Measurements from ENCODE around the gene KIF1A. TPM values are rescaled to one million over a fixed set of nuclear protein-coding genes. Genes with fewer than 3 reads are reported as not detected.

KIF1A gene
- total and polyA plus RNA-seq, 2 experiments from 2014 or later, result 16.1 to 16.5 TPM

DNA sequence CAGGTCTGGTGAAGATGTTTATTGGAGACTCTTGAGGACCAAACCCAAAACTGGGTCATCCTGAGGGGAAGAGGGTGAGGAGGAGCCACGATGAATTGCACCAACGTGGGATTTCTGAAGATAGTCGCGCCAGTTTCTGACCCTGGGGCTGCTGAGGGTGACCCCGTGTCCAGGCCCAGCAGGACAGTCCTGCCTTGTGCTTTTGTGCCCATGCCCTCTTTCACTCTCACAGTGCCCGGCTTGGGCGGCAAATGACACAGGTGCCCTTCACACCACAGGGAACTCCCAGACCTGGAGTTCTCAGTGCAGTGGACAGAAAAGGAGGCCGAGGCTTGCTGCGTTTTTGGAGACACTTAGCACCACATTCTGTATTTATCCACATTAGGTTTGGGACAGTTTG is 15.5 kb upstream of the KIF1A start:
- DNase-seq (ENCODE audit: low spot score), result no peak
- no peak for TF ChIP-seq EZH2 (IDR thresholded peaks at IDR 0.05; ENCODE audit: borderline replicate concordance)
- TF ChIP-seq EZH2phosphoT487 (IDR thresholded peaks at IDR 0.05; ENCODE audit: low read depth, severe bottlenecking, unreplicated experiment), result no peak
- TF ChIP-seq, protein P1, sequence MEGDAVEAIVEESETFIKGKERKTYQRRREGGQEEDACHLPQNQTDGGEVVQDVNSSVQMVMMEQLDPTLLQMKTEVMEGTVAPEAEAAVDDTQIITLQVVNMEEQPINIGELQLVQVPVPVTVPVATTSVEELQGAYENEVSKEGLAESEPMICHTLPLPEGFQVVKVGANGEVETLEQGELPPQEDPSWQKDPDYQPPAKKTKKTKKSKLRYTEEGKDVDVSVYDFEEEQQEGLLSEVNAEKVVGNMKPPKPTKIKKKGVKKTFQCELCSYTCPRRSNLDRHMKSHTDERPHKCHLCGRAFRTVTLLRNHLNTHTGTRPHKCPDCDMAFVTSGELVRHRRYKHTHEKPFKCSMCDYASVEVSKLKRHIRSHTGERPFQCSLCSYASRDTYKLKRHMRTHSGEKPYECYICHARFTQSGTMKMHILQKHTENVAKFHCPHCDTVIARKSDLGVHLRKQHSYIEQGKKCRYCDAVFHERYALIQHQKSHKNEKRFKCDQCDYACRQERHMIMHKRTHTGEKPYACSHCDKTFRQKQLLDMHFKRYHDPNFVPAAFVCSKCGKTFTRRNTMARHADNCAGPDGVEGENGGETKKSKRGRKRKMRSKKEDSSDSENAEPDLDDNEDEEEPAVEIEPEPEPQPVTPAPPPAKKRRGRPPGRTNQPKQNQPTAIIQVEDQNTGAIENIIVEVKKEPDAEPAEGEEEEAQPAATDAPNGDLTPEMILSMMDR (IDR thresholded peaks at IDR 0.05; ENCODE audit: poor library complexity), result no peak
- Histone ChIP-seq H4K20me1 (ENCODE audit: insufficient read depth, poor library complexity, severe bottlenecking) (no peaks in the 10 kb centered on the region), H3K4me1 (ENCODE audit: insufficient read depth) (peaks cover 4% of the 10 kb centered on the region), H3K27me3 (peaks cover 18% of the 10 kb centered on the region), H3K27ac (no peak overlapping the region), H3K4me3 (no peak overlapping the region), H3K4me2 (no peak overlapping the region), H3K36me3 (replicated peaks; ENCODE audit: insufficient read depth, low read depth) (no peaks in the 10 kb centered on the region), H3K9me3 (ENCODE audit: low read depth) (no peaks in the 10 kb centered on the region), H2AFZ (no peak overlapping the region), H3K9me2 (replicated peaks; ENCODE audit: insufficient read depth) (no peaks in the 10 kb centered on the region), H3K79me2 (no peaks in the 10 kb centered on the region)
- 88% methylated on average over 9 of the region's 9 CpGs for WGBS (ENCODE audit: low lambda C conversion rate, missing lambda C conversion rate)

DNA sequence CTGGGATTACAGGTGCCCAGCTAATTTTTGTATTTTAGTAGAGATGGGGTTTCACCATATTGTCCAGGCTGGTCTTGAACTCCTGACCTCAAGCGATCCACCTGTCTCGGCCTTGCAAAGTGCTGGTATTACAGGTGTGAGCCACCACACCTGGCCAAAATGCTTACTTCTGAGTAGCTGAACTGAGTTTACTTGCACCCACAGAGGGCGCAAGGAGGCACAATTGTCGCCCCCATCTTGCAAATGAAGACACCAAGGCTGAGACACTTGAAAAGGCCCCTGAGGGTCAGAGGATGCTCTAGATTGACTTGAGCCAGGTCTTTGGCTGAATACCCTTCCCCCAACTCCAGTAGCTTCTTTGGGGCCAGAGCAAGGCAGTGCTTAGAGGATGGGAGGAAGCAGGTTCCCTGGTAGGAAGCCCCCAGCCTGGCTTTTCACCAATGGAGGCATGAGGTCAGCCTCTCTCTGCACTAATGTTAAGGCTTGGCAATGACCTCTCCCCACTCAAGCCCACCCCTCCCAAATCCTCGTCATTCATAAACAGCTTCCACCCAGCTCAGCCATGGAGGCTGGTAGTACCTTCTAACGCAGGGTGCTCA is 14.5 kb upstream of the KIF1A start:
- no peak overlapping the region for H2AFZ ChIP-seq
- H3K4me1 ChIP-seq (ENCODE audit: insufficient read depth), result peaks cover 4% of the 10 kb centered on the region
- H3K27ac ChIP-seq, result no peak overlapping the region
- no peaks in the 10 kb centered on the region for H4K20me1 ChIP-seq (ENCODE audit: insufficient read depth, poor library complexity, severe bottlenecking)
- no peak overlapping the region for H3K4me3 ChIP-seq
- H3K79me2 ChIP-seq, result no peaks in the 10 kb centered on the region
- 80% methylated on average over 6 of the region's 6 CpGs for WGBS (ENCODE audit: low lambda C conversion rate, missing lambda C conversion rate)
- H3K9me3 ChIP-seq (ENCODE audit: low read depth), result no peaks in the 10 kb centered on the region
- peaks cover 29% of the 10 kb centered on the region for H3K27me3 ChIP-seq
- no peaks in the 10 kb centered on the region for H3K36me3 ChIP-seq (replicated peaks; ENCODE audit: insufficient read depth, low read depth)
- no peak for DNase-seq (ENCODE audit: low spot score)
- no peak overlapping the region for H3K4me2 ChIP-seq
- no peaks in the 10 kb centered on the region for H3K9me2 ChIP-seq (replicated peaks; ENCODE audit: insufficient read depth)
- TF ChIP-seq, protein P1 (IDR thresholded peaks at IDR 0.05; ENCODE audit: poor library complexity), result no peak
- TF ChIP-seq EZH2 (IDR thresholded peaks at IDR 0.05; ENCODE audit: borderline replicate concordance), result no peak
- no peak for TF ChIP-seq EZH2phosphoT487 (IDR thresholded peaks at IDR 0.05; ENCODE audit: low read depth, severe bottlenecking, unreplicated experiment)

- Histone ChIP-seq H3K27me3 (peaks cover 34% of the 10 kb centered on the region), H3K36me3 (replicated peaks; ENCODE audit: insufficient read depth, low read depth) (no peaks in the 10 kb centered on the region), H3K27ac (no peak overlapping the region), H2AFZ (no peak overlapping the region), H3K4me1 (ENCODE audit: insufficient read depth) (peaks cover 4% of the 10 kb centered on the region), H3K9me3 (ENCODE audit: low read depth) (no peaks in the 10 kb centered on the region), H4K20me1 (ENCODE audit: insufficient read depth, poor library complexity, severe bottlenecking) (no peaks in the 10 kb centered on the region), H3K4me2 (no peak overlapping the region), H3K9me2 (replicated peaks; ENCODE audit: insufficient read depth) (no peaks in the 10 kb centered on the region), H3K79me2 (no peaks in the 10 kb centered on the region), H3K4me3 (no peak overlapping the region)
- no peak for DNase-seq (ENCODE audit: low spot score)
- TF ChIP-seq EZH2phosphoT487 (IDR thresholded peaks at IDR 0.05; ENCODE audit: low read depth, severe bottlenecking, unreplicated experiment), result no peak
- TF ChIP-seq EZH2 (IDR thresholded peaks at IDR 0.05; ENCODE audit: borderline replicate concordance), result no peak
- TF ChIP-seq, protein P1 (IDR thresholded peaks at IDR 0.05; ENCODE audit: poor library complexity), result no peak
- 85% methylated on average over 8 of the region's 8 CpGs for WGBS (ENCODE audit: low lambda C conversion rate, missing lambda C conversion rate)
Observed at GRCh38 chr2:240833724-240834285, 13.8 kb upstream of the KIF1A start.

All from hepatocyte (in vitro differentiated cells).